Tibial nerve (tissue), 4 donors: Measurements from ENCODE around the gene SRA1.

ENCODE experiments used
- CTCF ChIP-seq, 5 experiments: fragments of 200-600 bp in 3 of 5; fragments of 450-650 bp in 2 of 5; sonication (generic) in 3 of 5; IDR thresholded peaks; one replicate each; pipeline ENCODE4 v1.5.1; 2016 to 2019; ENCODE audit warnings: antibody characterized with exemption in 5 of 5, mild to moderate bottlenecking in 3 of 5, moderate library complexity in 2 of 5
- EP300 ChIP-seq, 2 donors: sonication (generic); formaldehyde crosslinking; IDR thresholded peaks; one replicate each; pipeline ENCODE4 v1.6.1; 2017; ENCODE audit warnings: antibody characterized with exemption in 2 of 2, mild to moderate bottlenecking in 1 of 2
- POLR2A ChIP-seq, 2 donors: fragments of 450-650 bp; IDR thresholded peaks; one replicate each; pipeline ENCODE4 v1.6.1; 2017; ENCODE audit warnings: antibody characterized with exemption in 2 of 2, mild to moderate bottlenecking in 2 of 2, moderate library complexity in 2 of 2

- no peak for TF ChIP-seq CTCF (IDR thresholded peaks at IDR 0.05)
- no peak for TF ChIP-seq POLR2A (IDR thresholded peaks at IDR 0.05)
- TF ChIP-seq EP300 (IDR thresholded peaks at IDR 0.05), result no peak
Observed at GRCh38 chr5:140563596-140563995, 6.3 kb upstream of the SRA1 start.
